SK-N-SH (cell line): ENCODE data around the gene BLZF1. TPM values are rescaled to one million over a fixed set of nuclear protein-coding genes. Genes with fewer than 3 reads are reported as not detected.

Experiments used
- CTCF ChIA-PET: fragments of 300-600, 350-600 bp; formaldehyde crosslinking; extraction: SDS; loops from one replicate; lab custom pipeline; 2021; lab: Yijun Ruan, JAX
- POLR2A ChIA-PET: fragments of 350-600 bp; sonication (Branson Sonifier 250); formaldehyde crosslinking; extraction: SDS; loops from one replicate; lab custom pipeline; 2020; ENCODE audit warnings: antibody characterized with exemption, inconsistent platforms; lab: Yijun Ruan, JAX
- DNase-seq: peaks from one replicate; pipeline ENCODE4 v3.0.0; 2012
- H2AFZ ChIP-seq: fragments of 200-600 bp; sonication (generic); 2 replicates; pipeline ENCODE4 v1.8.1; 2016; ENCODE audit warnings: antibody characterized with exemption, mild to moderate bottlenecking, low read depth
- H3F3A ChIP-seq: fragments of 200-600 bp; sonication (generic); replicated peaks from 2 replicates; pipeline ENCODE3; 2016; ENCODE audit warnings: antibody characterized with exemption, mild to moderate bottlenecking; ENCODE audit not compliant: insufficient read depth
- H3K27ac ChIP-seq, 2 experiments: fragments of 200-500 bp in 1 of 2; fragments of 200-600 bp in 1 of 2; sonication (Bioruptor generic) in 1 of 2; sonication (generic), shearing (Covaris generic) in 1 of 2; 2 replicates each; pipeline versions ENCODE4 v1.5.1 to v1.6.1; 2014 to 2016; ENCODE audit warnings: low read depth in 2 of 2, inconsistent platforms in 1 of 2, low read length in 1 of 2, mild to moderate bottlenecking in 1 of 2, mixed read lengths in 1 of 2
- H3K27me3 ChIP-seq: fragments of 200-600 bp; sonication (generic), shearing (Covaris generic); 2 replicates; pipeline ENCODE4 v1.6.1; 2016; ENCODE audit warnings: mixed run types; ENCODE audit not compliant: insufficient read depth
- H3K36me3 ChIP-seq, 2 experiments: fragments of 200-500 bp in 1 of 2; fragments of 200-600 bp in 1 of 2; sonication (Bioruptor generic) in 1 of 2; sonication (generic) in 1 of 2; replicated peaks in 1 of 2; 2 replicates each; pipeline versions ENCODE3 to v1.5.1; 2014 to 2016; ENCODE audit warnings: low read length in 1 of 2, mild to moderate bottlenecking in 1 of 2; ENCODE audit not compliant: insufficient read depth in 2 of 2, control insufficient read depth in 1 of 2
- H3K4me1 ChIP-seq, 2 experiments: fragments of 200-500 bp in 1 of 2; fragments of 200-600 bp in 1 of 2; sonication (Bioruptor generic) in 1 of 2; sonication (generic), shearing (Covaris generic) in 1 of 2; 2 replicates each; pipeline versions ENCODE4 v1.5.1 to v1.6.1; 2014 to 2016; ENCODE audit warnings: low read depth in 1 of 2, low read length in 1 of 2, mixed run types in 1 of 2; ENCODE audit not compliant: insufficient read depth in 2 of 2, control insufficient read depth in 1 of 2
- H3K4me2 ChIP-seq: fragments of 200-600 bp; sonication (generic), shearing (Covaris generic); 2 replicates; pipeline ENCODE4 v1.6.1; 2017; ENCODE audit warnings: mixed run types
- H3K4me3 ChIP-seq, 2 experiments: fragments of 200-500 bp in 1 of 2; fragments of 200-600 bp in 1 of 2; sonication (Bioruptor generic) in 1 of 2; sonication (generic), shearing (Covaris generic) in 1 of 2; 2 replicates each; pipeline versions ENCODE4 v1.5.1 to v1.8.1; 2014 to 2016; ENCODE audit warnings: low read depth in 2 of 2, inconsistent platforms in 1 of 2, low read length in 1 of 2, mild to moderate bottlenecking in 1 of 2, mixed read lengths in 1 of 2, moderate library complexity in 1 of 2
- H3K79me2 ChIP-seq: fragments of 200-600 bp; sonication (generic); 2 replicates; pipeline ENCODE4 v1.8.1; 2017; ENCODE audit warnings: mild to moderate bottlenecking; ENCODE audit not compliant: insufficient read depth
- H3K9ac ChIP-seq: fragments of 200-600 bp; sonication (generic); 2 replicates; pipeline ENCODE4 v1.6.1; 2017; ENCODE audit warnings: mixed run types
- H3K9me2 ChIP-seq: fragments of 200-600 bp; sonication (generic); 2 replicates; pipeline ENCODE4 v1.6.1; 2017; ENCODE audit warnings: mixed run types
- H3K9me3 ChIP-seq: fragments of 200-600 bp; sonication (generic); 2 replicates; pipeline ENCODE4 v1.6.1; 2017; ENCODE audit warnings: mixed run types, mild to moderate bottlenecking, moderate library complexity
- H4K20me1 ChIP-seq: fragments of 200-600 bp; sonication (generic); 2 replicates; pipeline ENCODE4 v1.6.1; 2017; ENCODE audit warnings: mild to moderate bottlenecking, mixed run types; ENCODE audit not compliant: insufficient read depth
- CTCF ChIP-seq: fragments of 200-600 bp; sonication (generic); IDR thresholded peaks from 2 replicates; pipeline ENCODE4 v1.6.1; 2017; ENCODE audit warnings: antibody characterized with exemption, mild to moderate bottlenecking, moderate library complexity
- FOXM1 ChIP-seq: IDR thresholded peaks from 2 replicates; pipeline ENCODE4 v1.4.0; 2012; ENCODE audit warnings: low read depth, mild to moderate bottlenecking
- GATA2 ChIP-seq: sonication (generic); formaldehyde crosslinking; IDR thresholded peaks from 2 replicates; pipeline ENCODE4 v1.5.0; 2020; ENCODE audit warnings: mild to moderate bottlenecking, missing genetic modification reagents
- IRF3 ChIP-seq: fragments of 150-350 bp; IDR thresholded peaks from 2 replicates; pipeline ENCODE4 v1.6.1; 2016; ENCODE audit warnings: mild to moderate bottlenecking, low read depth, low read length
- MAX ChIP-seq: IDR thresholded peaks from 2 replicates; pipeline ENCODE4 v1.4.0; 2012; ENCODE audit warnings: low read depth
- MEF2A ChIP-seq: IDR thresholded peaks from 2 replicates; pipeline ENCODE4 v1.4.0; 2012; ENCODE audit warnings: low read depth, borderline replicate concordance
- PBX3 ChIP-seq: IDR thresholded peaks from 2 replicates; pipeline ENCODE4; 2012
- REST ChIP-seq: IDR thresholded peaks from 2 replicates; pipeline ENCODE4 v1.6.1; 2012; ENCODE audit warnings: mild to moderate bottlenecking, low read depth, low read length, moderate library complexity
- RFX5 ChIP-seq: IDR thresholded peaks from 2 replicates; pipeline ENCODE4 v1.6.1; 2012; ENCODE audit warnings: mild to moderate bottlenecking, improper control_type of control experiment, low read length
- TCF12 ChIP-seq: IDR thresholded peaks from 2 replicates; pipeline ENCODE4 v1.4.0; 2012
- ZBTB33 ChIP-seq: IDR thresholded peaks from 2 replicates; pipeline ENCODE4 v1.4.0; 2012; ENCODE audit warnings: low read depth, borderline replicate concordance
- WGBS: methylation state at CpG from one replicate; pipeline ENCODE4 v1.1.6; 2017; ENCODE audit warnings: low lambda C conversion rate; 5-methylcytosine and 5-hydroxymethylcytosine counted together
- polyA plus RNA-seq, 3 experiments: library from polyadenylated mRNA; depleted of rRNA; stranded (reverse); fragments of >200 nt; gene quantifications; 2 replicates each; pipeline ENCODE4 v1.2.3, GENCODE V29; 2012

BLZF1 gene
- polyA plus RNA-seq, 1 of the 3 experiments (the other 2 are of a cell fraction): 9.5 TPM

GRCh38 chr1:169421309-169421708 is 53.3 kb downstream of the BLZF1 start:
- Histone ChIP-seq H3K27me3 (no peaks in the 10 kb centered on the region), H3K79me2 (no peaks in the 10 kb centered on the region; the same call in 1 of the 2 replicates), H3F3A (no peaks in the 10 kb centered on the region)
- TF ChIP-seq CTCF (no peak), MEF2A (no peak), IRF3 (no peak), FOXM1 (no peak), TCF12 (no peak), PBX3 (no peak), RFX5 (no peak), MAX (no peak), REST (no peak), ZBTB33 (no peak), GATA2 (CRISPR knock-in tag) (no peak)
- TF ChIP-seq, all 33 proteins: peak for 0
- H3K4me3 ChIP-seq: no peak overlapping the region
- no peak overlapping the region for H3K27ac ChIP-seq
- no peak overlapping the region for H3K9ac ChIP-seq
- peaks cover 0 to 37% of the 10 kb centered on the region in 2 experiments for H3K36me3 ChIP-seq
- H4K20me1 ChIP-seq: no peaks in the 10 kb centered on the region
- peaks cover 0 to 4% of the 10 kb centered on the region in 2 experiments; a peak in 1 of 4 replicates for H3K4me1 ChIP-seq
- H3K9me3 ChIP-seq: no peaks in the 10 kb centered on the region
- H3K4me2 ChIP-seq: no peak overlapping the region
- ChIA-PET POLR2A (no interaction called here), CTCF (no interaction called here)
- H2AFZ ChIP-seq: no peak overlapping the region
- no peaks in the 10 kb centered on the region for H3K9me2 ChIP-seq
- DNase-seq: no peak
- WGBS: 72% methylated on average over 5 of the region's 5 CpGs
